ENCODE data around the gene CEP170B. TPM values are rescaled to one million over a fixed set of nuclear protein-coding genes. Genes with fewer than 3 reads are reported as not detected.

The CEP170B gene
- total and polyA plus RNA-seq, 2 of the 13 experiments (the other 11 are each of a cell fraction or from before 2014, with no cell fraction given) = 4.3 to 8.8 TPM

- Histone ChIP-seq H3K4me1 (ENCODE audit: insufficient read depth, low read length) (no peaks in the 10 kb centered on the region), H3K36me3 (replicated peaks in 1 of 2; ENCODE audit: control insufficient read depth in 1 of 2, insufficient read depth in 2 of 2, low read length in 2 of 2) (peaks cover 4 to 7% of the 10 kb centered on the region in 2 experiments; a peak in 2 of 5 replicates), H3K9me3 (ENCODE audit: low read length) (no peaks in the 10 kb centered on the region), H3K9ac (ENCODE audit: insufficient read depth, low read depth, low read length) (no peak overlapping the region), H3K79me2 (ENCODE audit: insufficient read depth, low read length) (no peaks in the 10 kb centered on the region), H3K27ac (ENCODE audit: extremely low read length, insufficient read depth, low read length) (no peak overlapping the region), H4K20me1 (ENCODE audit: insufficient read depth, low read length) (no peaks in the 10 kb centered on the region), H2AFZ (ENCODE audit: low read length) (no peak overlapping the region), H3K4me3 (replicated peaks in 1 of 3; ENCODE audit: insufficient read depth in 1 of 3, low read depth in 2 of 3, low read length in 3 of 3) (no peak overlapping the region), H3K27me3 (ENCODE audit: control insufficient read depth in 1 of 2, insufficient read depth in 2 of 2, low read length in 2 of 2) (no peaks in the 10 kb centered on the region), H3K4me2 (ENCODE audit: low read depth, low read length) (no peak overlapping the region)
- WGBS (ENCODE audit: low lambda C conversion rate) = 96% methylated on average over 34 of the region's 40 CpGs
- ATAC-seq (no peak), FAIRE-seq (no peak), DNase-seq (ENCODE audit: low spot score) (no peak)
- no TSS peak for BruUV-seq (replicated peaks)
- ChIA-PET POLR2A (interaction anchor here (1.1 kb wide), 1 partner anchor 11 kb away, joined by 3 read pairs; no protein-coding TSS in a partner anchor), CTCF (ENCODE audit: low intra/inter-chr PET ratio, low total read pairs) (no interaction called here)
- intact Hi-C loops (cut with micrococcal nuclease; ENCODE audit: unreplicated experiment) (no loop called here), in situ Hi-C loops (cut with HindIII; ENCODE audit: extremely low pct_ligation_motif_present, low pct_unique_long_range_greater_than_20kb) (no loop called here)
- TF ChIP-seq NR2F1 (CRISPR knock-in tag; IDR thresholded peaks at IDR 0.05) = no peak
- no peak for TF ChIP-seq ZNF879 (CRISPR knock-in tag; IDR thresholded peaks at IDR 0.05)
- TF ChIP-seq, protein P1, sequence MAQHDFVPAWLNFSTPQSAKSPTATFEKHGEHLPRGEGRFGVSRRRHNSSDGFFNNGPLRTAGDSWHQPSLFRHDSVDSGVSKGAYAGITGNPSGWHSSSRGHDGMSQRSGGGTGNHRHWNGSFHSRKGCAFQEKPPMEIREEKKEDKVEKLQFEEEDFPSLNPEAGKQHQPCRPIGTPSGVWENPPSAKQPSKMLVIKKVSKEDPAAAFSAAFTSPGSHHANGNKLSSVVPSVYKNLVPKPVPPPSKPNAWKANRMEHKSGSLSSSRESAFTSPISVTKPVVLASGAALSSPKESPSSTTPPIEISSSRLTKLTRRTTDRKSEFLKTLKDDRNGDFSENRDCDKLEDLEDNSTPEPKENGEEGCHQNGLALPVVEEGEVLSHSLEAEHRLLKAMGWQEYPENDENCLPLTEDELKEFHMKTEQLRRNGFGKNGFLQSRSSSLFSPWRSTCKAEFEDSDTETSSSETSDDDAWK (CRISPR knock-in tag; IDR thresholded peaks at IDR 0.05) = no peak
- TF ChIP-seq CERS6 (CRISPR knock-in tag; IDR thresholded peaks at IDR 0.05) = no peak
- no peak for TF ChIP-seq IRX3 (CRISPR knock-in tag; IDR thresholded peaks at IDR 0.05; ENCODE audit: borderline replicate concordance, low read depth)
- TF ChIP-seq KDM1A (CRISPR knock-in tag; IDR thresholded peaks at IDR 0.05) = no peak
- TF ChIP-seq, protein P2, sequence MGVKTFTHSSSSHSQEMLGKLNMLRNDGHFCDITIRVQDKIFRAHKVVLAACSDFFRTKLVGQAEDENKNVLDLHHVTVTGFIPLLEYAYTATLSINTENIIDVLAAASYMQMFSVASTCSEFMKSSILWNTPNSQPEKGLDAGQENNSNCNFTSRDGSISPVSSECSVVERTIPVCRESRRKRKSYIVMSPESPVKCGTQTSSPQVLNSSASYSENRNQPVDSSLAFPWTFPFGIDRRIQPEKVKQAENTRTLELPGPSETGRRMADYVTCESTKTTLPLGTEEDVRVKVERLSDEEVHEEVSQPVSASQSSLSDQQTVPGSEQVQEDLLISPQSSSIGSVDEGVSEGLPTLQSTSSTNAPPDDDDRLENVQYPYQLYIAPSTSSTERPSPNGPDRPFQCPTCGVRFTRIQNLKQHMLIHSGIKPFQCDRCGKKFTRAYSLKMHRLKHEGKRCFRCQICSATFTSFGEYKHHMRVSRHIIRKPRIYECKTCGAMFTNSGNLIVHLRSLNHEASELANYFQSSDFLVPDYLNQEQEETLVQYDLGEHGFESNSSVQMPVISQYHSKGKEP (CRISPR knock-in tag; IDR thresholded peaks at IDR 0.05) = no peak
- TF ChIP-seq ZNF780A (CRISPR knock-in tag; IDR thresholded peaks at IDR 0.05) = no peak
- no peak for TF ChIP-seq ARNTL (CRISPR knock-in tag; IDR thresholded peaks at IDR 0.05)
- no peak for TF ChIP-seq TAF15 (IDR thresholded peaks at IDR 0.05; ENCODE audit: low read depth, low read length, poor library complexity, severe bottlenecking)
- no peak for TF ChIP-seq ETV6 (CRISPR knock-in tag; conservative IDR thresholded peaks at IDR 0.05)
- TF ChIP-seq HOXA5 (CRISPR knock-in tag; IDR thresholded peaks at IDR 0.05) = no peak
- no peak for TF ChIP-seq ZNF263 (CRISPR knock-in tag; IDR thresholded peaks at IDR 0.05)
- TF ChIP-seq, protein P3, sequence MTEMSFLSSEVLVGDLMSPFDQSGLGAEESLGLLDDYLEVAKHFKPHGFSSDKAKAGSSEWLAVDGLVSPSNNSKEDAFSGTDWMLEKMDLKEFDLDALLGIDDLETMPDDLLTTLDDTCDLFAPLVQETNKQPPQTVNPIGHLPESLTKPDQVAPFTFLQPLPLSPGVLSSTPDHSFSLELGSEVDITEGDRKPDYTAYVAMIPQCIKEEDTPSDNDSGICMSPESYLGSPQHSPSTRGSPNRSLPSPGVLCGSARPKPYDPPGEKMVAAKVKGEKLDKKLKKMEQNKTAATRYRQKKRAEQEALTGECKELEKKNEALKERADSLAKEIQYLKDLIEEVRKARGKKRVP (CRISPR knock-in tag; IDR thresholded peaks at IDR 0.05) = no peak
- no peak for TF ChIP-seq ZNF556 (CRISPR knock-in tag; IDR thresholded peaks at IDR 0.05; ENCODE audit: borderline replicate concordance)
- TF ChIP-seq, protein P4, sequence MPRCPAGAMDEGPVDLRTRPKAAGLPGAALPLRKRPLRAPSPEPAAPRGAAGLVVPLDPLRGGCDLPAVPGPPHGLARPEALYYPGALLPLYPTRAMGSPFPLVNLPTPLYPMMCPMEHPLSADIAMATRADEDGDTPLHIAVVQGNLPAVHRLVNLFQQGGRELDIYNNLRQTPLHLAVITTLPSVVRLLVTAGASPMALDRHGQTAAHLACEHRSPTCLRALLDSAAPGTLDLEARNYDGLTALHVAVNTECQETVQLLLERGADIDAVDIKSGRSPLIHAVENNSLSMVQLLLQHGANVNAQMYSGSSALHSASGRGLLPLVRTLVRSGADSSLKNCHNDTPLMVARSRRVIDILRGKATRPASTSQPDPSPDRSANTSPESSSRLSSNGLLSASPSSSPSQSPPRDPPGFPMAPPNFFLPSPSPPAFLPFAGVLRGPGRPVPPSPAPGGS (CRISPR knock-in tag; IDR thresholded peaks at IDR 0.05) = no peak
- no peak for TF ChIP-seq TERF1 (CRISPR knock-in tag; IDR thresholded peaks at IDR 0.05)
Observed at GRCh38 chr14:104885973-104886689, 21.1 kb downstream of the CEP170B start.
